NCI-H345 (cell line): Measurements from ENCODE around the gene SBF1.
"Not testable (repeated sequence)": the region's sequence is repeated elsewhere in the genome, so short reads cannot be mapped to it uniquely, and the experiment has no call there.

ENCODE experiments used
- DNase-seq: peaks from one replicate; lab custom pipeline; 2025; lab: John Stamatoyannopoulos, UW

Gene SBF1

GRCh38 chr22:50443801-50444625, 30.8 kb downstream of the SBF1 start:
- no peak for DNase-seq

- DNase-seq: no peak
Observed at GRCh38 chr22:50443197-50443596, 31.6 kb downstream of the SBF1 start.

- DNase-seq: no peak
Observed at GRCh38 chr22:50441428-50441993, 33.3 kb downstream of the SBF1 start.

GRCh38 chr22:50440544-50441249, 34.1 kb downstream of the SBF1 start:
- DNase-seq: no peak

GRCh38 chr22:50439871-50440331, 34.9 kb downstream of the SBF1 start:
- DNase-seq: no peak

GRCh38 chr22:50439314-50439870, 35.4 kb downstream of the SBF1 start:
- DNase-seq: no peak

- DNase-seq: no peak
Observed at GRCh38 chr22:50438305-50439275, 36.2 kb downstream of the SBF1 start.

GRCh38 chr22:50437511-50438304, 37.1 kb downstream of the SBF1 start:
- no peak for DNase-seq

GRCh38 chr22:50436841-50437341, 37.9 kb downstream of the SBF1 start:
- DNase-seq: no peak

- no peak for DNase-seq
Observed at GRCh38 chr22:50436015-50436830, 38.6 kb downstream of the SBF1 start.

GRCh38 chr22:50435291-50436014, 39.4 kb downstream of the SBF1 start:
- no peak for DNase-seq

- no peak for DNase-seq
Observed at GRCh38 chr22:50434849-50435248, 40.0 kb downstream of the SBF1 start.

GRCh38 chr22:50432877-50433510, 41.8 kb downstream of the SBF1 start:
- not testable (repeated sequence) for DNase-seq

- no peak for DNase-seq
Observed at GRCh38 chr22:50432131-50432876, 42.5 kb downstream of the SBF1 start.

GRCh38 chr22:50425179-50425916, 49.5 kb downstream of the SBF1 start:
- DNase-seq: no peak

GRCh38 chr22:50423956-50424355, 50.9 kb downstream of the SBF1 start:
- DNase-seq: no peak
